Activated CD8-positive, alpha-beta memory T cell treated with anti-CD3 and anti-CD28 coated beads, Interleukin-2, amount 50 U/mL, for 1 hour (primary cell): Measurements from ENCODE around the gene ZSCAN12.
"Not testable (repeated sequence)": the region's sequence is repeated elsewhere in the genome, so short reads cannot be mapped to it uniquely, and the experiment has no call there.

Experiments used
- DNase-seq: peaks from one replicate; pipeline ENCODE4 v3.0.0-alpha.2; 2020; ENCODE audit errors: extremely low read depth

ZSCAN12 gene

GRCh38 chr6:28393912-28394662 is 5.5 kb downstream of the ZSCAN12 start:
- no peak for DNase-seq

GRCh38 chr6:28390688-28391087 is 8.9 kb downstream of the ZSCAN12 start:
- DNase-seq, result no peak

GRCh38 chr6:28384143-28384533 is 15.4 kb downstream of the ZSCAN12 start:
- DNase-seq, result no peak

DNA sequence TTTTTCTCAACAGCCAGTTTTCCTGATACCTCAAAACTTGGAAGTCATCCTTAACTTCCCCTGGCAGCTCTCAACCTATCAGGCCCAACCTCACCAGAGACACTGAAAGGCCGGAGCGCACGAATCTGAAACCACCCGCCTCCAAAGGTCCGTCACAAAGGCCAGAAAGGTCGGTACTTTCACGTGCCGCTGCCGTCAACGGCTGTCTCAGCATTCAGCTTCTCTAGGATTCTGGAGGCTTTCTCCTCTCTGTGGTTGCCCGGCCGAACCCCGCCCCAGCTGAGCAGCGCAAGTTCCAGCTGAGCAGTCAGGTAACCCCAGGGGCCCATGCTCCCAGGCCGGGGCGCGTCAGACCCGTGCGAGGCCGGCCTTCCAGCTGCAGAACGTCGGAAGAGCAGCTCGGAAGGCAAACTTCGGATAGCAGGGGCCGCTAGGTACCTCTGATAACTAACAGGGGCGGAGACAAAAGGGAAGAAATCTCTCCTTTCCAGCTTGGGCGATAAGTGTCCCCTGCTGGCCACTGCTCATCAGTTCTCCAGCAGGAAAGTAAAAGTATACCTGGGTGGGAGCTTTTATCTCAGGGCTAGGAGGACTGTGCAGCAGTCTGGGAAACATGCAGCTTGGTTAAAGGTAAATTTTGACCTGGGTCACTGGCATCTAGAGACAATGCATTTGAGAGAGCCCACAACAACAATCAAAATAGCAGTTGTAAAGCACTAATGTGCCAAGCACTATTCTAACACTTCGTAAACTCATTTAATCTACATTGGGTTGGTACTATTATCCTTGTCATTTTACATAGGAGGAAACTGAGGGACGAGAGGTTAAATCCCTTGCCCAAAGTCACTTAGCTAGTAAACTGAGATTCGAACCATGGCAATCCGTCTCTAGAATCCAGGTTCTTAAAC is 16.1 kb downstream of the ZSCAN12 start:
- DNase-seq, result no peak

DNA sequence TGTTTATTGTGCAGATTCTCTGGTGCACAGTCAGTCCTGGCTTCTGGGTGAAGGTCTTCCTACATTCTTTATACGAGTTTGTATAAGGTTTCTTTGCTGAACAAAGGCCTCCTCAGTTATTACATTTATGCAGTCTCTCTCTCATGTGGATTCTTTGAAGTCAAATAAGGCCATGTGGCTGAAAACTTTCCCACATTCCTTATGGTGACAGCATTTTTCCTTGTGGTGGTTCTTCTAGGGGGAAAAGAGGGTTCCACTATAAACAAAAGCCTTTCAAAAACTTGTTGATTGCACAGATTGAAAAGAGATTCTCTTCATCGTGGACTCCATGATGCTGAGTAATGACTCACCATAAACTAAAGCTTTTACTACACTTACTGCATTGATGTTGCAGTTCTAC is 19.2 kb downstream of the ZSCAN12 start:
- no peak for DNase-seq

DNA sequence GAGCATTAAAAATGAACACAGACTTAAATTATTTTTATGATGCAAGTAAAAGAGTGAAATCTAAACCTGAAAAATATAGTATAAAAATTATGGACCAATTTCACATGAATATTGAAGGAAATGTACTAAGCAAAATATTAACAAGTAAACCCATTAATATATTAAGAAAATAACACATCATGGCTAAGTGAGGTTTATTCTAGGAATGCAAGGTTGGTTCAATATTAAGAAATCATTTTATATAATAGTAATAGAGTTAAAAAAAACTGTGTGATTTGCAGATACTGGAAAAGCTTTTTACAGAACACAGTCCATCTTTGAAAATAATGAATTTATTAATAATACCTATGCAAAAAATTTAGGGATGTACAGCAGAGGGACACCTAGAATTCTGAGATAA is 20.9 kb downstream of the ZSCAN12 start:
- no peak for DNase-seq

- no peak for DNase-seq
These were observed 21.7 kb downstream of the ZSCAN12 start for GRCh38 chr6:28377879-28378278.

- no peak for DNase-seq
These were observed 25.6 kb downstream of the ZSCAN12 start for GRCh38 chr6:28373925-28374324.

GRCh38 chr6:28371706-28372451 is 27.7 kb downstream of the ZSCAN12 start:
- no peak for DNase-seq

DNA sequence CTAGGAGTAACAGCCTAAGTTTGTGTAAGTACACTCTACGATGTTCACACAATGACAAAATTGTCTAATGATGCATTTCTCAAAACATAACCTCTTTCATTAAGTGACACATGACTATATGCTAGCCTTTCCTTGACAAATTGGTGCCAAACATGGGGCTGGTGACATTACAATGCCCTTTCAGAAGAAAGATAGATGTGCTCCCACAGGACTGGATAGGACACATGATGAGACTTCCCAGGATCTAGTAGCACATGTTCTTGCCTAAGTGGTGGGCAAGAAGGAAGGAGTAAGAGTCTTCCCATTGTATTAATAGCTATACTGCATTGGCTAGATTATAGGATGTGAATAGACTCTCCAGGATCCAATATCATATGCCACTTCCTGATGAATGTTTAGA is 28.3 kb downstream of the ZSCAN12 start:
- DNase-seq, result no peak

GRCh38 chr6:28370440-28370839 is 29.1 kb downstream of the ZSCAN12 start:
- no peak for DNase-seq

DNA sequence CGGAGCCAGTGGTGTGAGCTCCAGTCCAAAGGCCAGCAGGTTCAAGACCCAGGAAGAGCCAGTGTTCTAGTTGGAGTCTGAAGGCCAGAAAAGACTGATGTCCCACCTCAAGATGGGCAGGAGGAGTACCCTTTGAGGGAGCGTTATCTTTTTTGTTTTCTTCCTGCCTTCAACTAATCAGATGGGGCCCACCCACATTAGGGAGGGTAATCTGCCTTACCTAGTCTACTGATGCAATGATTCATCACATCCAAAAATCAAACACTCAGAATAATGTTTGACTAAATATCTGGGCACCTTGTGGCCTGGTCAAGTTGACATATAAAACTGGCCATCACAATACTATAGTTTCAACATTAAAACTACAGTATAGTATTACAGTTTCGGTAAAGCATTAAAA is 30.1 kb downstream of the ZSCAN12 start:
- DNase-seq, result no peak

GRCh38 chr6:28368522-28368921 is 31.0 kb downstream of the ZSCAN12 start:
- no peak for DNase-seq

- not testable (repeated sequence) for DNase-seq
These were observed 34.0 kb downstream of the ZSCAN12 start for GRCh38 chr6:28365590-28365989.

- no peak for DNase-seq
These were observed 38.6 kb downstream of the ZSCAN12 start for GRCh38 chr6:28360961-28361360.

- not testable (repeated sequence) for DNase-seq
These were observed 40.0 kb downstream of the ZSCAN12 start for GRCh38 chr6:28359562-28359961.

DNA sequence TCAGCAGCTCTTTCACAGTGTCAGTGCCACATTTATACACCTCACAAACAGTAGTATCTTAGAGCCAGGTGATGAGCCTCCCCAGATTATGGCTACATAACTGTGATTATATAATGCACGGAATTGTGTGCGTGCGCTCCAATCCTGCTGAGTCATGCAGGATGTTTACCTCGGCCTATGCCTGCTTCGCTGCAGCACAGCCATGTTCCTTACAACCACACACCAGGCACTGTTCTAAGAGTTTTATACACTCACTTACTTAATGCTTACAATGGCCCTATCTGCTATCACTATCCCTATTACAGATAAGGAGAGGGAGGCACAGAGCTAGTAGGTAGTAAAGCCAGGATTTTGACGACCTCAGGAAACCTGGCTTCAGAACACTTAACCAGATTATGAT is 42.5 kb downstream of the ZSCAN12 start:
- no peak for DNase-seq

DNA sequence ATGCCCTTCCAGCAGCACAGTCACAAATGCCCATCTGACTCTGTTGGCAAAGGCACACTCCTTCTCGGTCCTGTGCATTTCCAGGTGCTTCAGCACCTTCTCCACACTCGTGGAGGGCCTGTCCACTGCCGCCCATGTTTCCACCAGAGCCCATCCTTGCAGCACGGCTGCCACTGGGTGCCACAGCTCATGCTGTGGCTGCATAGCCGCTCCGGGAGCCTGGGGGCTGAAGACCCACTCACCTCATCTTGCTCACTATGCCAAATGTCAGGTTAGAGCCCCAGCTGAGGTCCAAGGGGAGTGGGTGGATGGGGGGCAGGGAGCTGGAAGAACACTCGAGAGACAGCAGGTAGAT is 42.9 kb downstream of the ZSCAN12 start:
- DNase-seq, result no peak

DNA sequence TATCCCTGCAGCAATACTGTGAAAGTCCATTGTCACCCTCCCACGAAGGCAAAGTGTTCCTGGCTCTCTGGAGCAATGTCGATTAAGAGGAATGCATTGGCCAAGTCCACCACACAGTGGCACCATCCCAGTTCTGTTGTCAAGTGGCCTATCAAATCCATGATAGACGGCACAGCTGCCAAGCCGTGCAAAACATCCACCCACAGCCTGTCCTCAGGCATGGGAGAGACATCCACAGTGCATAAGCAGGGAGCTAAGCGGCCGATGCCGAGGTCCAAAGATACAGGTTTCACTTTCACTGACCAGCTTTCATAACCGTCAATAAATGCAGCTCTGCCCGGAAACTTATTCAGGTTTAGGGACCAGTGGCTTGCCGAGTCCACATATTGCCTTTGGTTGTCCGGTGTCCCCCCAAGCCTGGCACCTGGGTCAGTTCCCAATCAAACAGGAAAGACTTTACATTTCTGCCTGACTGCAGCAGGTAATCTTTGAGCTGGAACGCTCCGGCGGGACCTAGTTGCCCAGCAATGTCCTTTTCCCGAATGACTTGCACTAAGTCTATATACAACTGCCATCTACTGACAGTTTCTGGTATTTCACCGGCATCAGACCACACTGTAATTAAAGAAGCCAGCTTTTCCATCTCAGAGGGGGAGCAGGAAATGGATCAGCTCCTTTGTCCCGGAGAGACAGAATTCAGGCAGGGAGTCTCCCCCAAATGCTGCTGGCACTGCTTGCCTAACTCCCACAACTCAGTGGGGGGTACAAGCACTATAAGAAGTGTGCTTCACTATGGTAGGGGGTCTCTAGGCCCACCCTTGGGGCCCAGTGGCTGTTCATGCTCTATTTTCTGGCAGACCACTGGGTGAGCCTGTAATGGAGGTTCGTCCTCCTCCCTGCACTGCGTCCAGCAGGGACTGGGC is 43.5 kb downstream of the ZSCAN12 start:
- no peak for DNase-seq

DNA sequence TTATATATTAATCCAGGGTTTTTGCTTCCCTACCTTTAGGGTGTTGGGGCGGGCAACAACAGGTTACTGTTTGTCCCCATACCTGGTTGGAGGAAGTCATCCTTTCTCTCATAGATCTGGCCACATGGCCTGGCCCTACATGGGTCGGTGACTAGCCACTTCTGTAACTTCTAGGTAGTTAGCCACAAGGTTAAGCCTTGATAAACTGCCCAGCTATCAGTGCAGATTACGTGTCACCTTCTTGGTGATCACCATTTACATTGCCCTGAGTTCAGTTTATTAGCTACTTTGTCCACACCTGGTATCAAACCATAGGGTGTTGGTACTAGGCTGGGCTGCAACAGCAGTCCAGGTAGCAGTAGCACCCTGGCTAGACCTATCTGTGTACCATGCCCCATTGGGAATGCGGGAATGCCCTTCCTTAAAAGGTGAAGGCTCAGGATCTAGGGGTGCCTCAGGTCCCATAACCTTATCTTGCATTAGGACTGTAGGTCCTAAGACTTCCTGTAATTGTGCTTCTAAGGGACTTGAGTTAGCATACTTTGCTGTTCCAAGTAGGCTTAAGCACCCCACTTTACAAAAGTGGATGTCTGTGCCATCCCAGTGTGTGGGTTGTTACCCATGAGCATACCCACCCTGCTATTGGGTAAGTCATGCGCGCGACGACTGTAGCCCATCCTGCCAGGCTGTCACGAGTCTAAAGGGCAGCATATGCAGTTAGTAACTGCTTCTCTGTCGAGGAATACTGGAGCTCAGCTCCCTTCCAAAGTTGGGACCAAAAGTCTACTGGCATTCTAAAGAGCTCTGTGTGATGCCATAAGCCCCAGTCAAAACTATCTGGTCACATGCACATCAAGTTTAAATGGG is 44.6 kb downstream of the ZSCAN12 start:
- DNase-seq, result no peak
